SJCRH30 (cell line): ENCODE data around the gene OXSM. TPM values are rescaled to one million over a fixed set of nuclear protein-coding genes. Genes with fewer than 3 reads are reported as not detected.

Experiments used
- total RNA-seq: library from RNA; depleted of rRNA; stranded (reverse); fragments of >200 nt; shearing (Covaris generic); gene quantifications from 2 replicates; pipeline ENCODE4 v1.2.3, GENCODE V29; 2014; rRNA removed

Gene OXSM
- total RNA-seq, 1 experiment from 2014 or later = 18.4 TPM

Other genes starting within 250 kb of the OXSM start
- 231 and 247 TPM in 2 replicates for gene TOP2B, start 125.2 kb upstream of the OXSM start, total RNA-seq
- gene NGLY1, start 6.6 kb upstream of the OXSM start, total RNA-seq = 42.0 and 43.2 TPM in 2 replicates